NCI-H524 (cell line): ENCODE results near the gene SERPINB13.
"Not testable (repeated sequence)": the region's sequence is repeated elsewhere in the genome, so short reads cannot be mapped to it uniquely, and the experiment has no call there.

Source experiments
- DNase-seq, 2 experiments: peaks; one replicate each; lab custom pipeline; 2025; lab: John Stamatoyannopoulos, UW

Gene SERPINB13

GRCh38 chr18:63590373-63590772 is 3.2 kb downstream of the SERPINB13 start:
- DNase-seq = no peak

- DNase-seq = no peak
Measured at GRCh38 chr18:63590966-63591695, 4.0 kb downstream of the SERPINB13 start.

- DNase-seq = no peak
Measured at GRCh38 chr18:63591725-63592124, 4.6 kb downstream of the SERPINB13 start.

GRCh38 chr18:63592471-63592870 is 5.3 kb downstream of the SERPINB13 start:
- DNase-seq = no peak

- DNase-seq = no peak
Measured at GRCh38 chr18:63596964-63597363, 9.8 kb downstream of the SERPINB13 start.

- DNase-seq = no peak
Measured at GRCh38 chr18:63603355-63603754, 16.2 kb downstream of the SERPINB13 start.

- no peak for DNase-seq
Measured at GRCh38 chr18:63603772-63604171, 16.6 kb downstream of the SERPINB13 start.

- peak; percentile 79 to 94 for DNase-seq
Measured at GRCh38 chr18:63604791-63605567, 17.8 kb downstream of the SERPINB13 start.

- no peak for DNase-seq
Measured at GRCh38 chr18:63606526-63606925, 19.4 kb downstream of the SERPINB13 start.

- no peak for DNase-seq
Measured at GRCh38 chr18:63613420-63613819, 26.3 kb downstream of the SERPINB13 start.

GRCh38 chr18:63617049-63617914 is 30.1 kb downstream of the SERPINB13 start:
- peak in 1 of 2 experiments; percentile 93 for DNase-seq

GRCh38 chr18:63617915-63618234 is 30.7 kb downstream of the SERPINB13 start:
- DNase-seq = no peak

GRCh38 chr18:63619661-63620060 is 32.5 kb downstream of the SERPINB13 start:
- peak; percentile 87 to 95 for DNase-seq

GRCh38 chr18:63624863-63625262 is 37.7 kb downstream of the SERPINB13 start:
- DNase-seq = no peak

- DNase-seq = no peak
Measured at GRCh38 chr18:63626431-63626830, 39.3 kb downstream of the SERPINB13 start.

- DNase-seq = no peak
Measured at GRCh38 chr18:63627819-63628218, 40.7 kb downstream of the SERPINB13 start.

GRCh38 chr18:63637703-63638102 is 50.6 kb downstream of the SERPINB13 start:
- DNase-seq = no peak

GRCh38 chr18:63641157-63641680 is 54.1 kb downstream of the SERPINB13 start:
- DNase-seq = not testable (repeated sequence)

GRCh38 chr18:63642668-63643356 is 55.7 kb downstream of the SERPINB13 start:
- not testable (repeated sequence) for DNase-seq

GRCh38 chr18:63644142-63644541 is 57.0 kb downstream of the SERPINB13 start, which contains the start of gene SERPINB4:
TSS of gene SERPINB4 (minus strand) at chr18:63644256. CDS start at chr18:63643577, 679 bp downstream.
- DNase-seq = not testable (repeated sequence)

GRCh38 chr18:63644694-63645093 is 57.6 kb downstream of the SERPINB13 start:
- DNase-seq = not testable (repeated sequence)
